ENCODE data around the gene EHD1.

Gene EHD1

DNA sequence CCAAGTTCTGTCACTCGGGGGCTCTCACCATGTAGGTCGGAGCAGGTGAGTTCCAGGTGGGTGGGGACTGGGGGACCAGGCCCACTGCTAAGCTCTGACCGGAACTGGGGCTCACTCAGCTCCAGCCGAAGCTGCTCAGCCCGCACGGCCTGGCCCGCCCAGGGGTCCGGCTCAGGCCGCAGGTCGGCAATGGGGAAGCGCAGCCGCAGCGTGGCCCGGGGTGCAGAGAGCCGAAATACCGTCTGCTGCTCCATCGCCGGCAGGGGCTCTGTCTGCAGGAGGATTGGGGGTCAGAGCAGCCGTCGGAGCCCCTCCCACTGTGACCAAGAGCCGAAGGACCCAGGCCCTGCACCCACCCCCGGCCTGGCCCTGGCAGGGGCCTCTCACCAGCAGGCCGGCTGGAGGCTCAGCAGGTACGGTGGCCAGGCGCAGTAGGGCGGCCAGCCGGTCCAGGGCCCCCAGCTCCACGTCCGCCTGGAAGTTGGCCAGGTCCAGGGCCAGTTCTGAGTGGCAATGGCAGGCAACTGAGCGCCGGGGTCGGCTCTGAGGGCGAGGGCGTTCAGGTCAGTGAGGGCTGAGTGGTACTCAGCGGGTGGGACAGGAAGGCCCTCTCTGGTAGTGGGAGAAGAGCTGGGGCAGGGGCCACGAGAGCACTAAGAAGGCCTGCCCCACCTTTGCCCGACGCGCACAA lies 31.4 kb upstream of the EHD1 start:
- no peak for DNase-seq

DNA sequence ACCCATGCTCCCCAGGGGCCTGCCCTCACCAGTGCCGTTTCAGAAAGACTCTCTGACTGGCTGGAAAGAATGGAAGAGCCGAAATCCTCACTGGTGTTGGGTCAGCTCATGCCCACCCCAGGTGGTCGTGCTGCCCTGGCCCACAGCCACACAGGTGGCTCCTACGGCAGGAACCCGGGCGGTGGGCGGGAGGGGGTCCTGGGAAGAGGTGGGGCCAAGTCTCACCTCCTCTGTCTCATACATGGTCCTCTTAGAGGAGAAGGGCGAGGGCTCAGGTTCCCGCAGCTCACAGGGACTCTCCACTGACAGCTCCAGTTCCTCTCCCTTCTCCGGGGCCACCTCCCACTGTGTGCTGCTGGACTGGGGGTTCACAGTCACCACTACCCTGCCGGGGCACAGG lies 30.3 kb upstream of the EHD1 start:
- no peak for DNase-seq

DNA sequence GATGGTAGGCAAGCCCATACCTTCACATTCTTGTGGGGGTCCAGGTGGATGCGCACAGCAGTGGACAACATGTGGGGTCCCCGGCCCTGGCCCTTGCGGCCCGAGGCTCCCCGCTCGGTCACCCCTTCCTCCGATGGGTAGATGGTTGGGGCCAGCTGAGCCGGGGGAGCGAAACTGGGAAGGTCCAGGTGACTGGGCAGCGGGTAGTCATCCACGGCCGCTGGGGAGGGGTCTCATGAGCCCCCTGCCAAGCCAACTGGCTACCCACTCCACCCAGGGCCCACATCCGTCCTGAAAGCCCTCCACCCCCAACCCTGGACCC lies 27.9 kb upstream of the EHD1 start:
- no peak for DNase-seq

DNA sequence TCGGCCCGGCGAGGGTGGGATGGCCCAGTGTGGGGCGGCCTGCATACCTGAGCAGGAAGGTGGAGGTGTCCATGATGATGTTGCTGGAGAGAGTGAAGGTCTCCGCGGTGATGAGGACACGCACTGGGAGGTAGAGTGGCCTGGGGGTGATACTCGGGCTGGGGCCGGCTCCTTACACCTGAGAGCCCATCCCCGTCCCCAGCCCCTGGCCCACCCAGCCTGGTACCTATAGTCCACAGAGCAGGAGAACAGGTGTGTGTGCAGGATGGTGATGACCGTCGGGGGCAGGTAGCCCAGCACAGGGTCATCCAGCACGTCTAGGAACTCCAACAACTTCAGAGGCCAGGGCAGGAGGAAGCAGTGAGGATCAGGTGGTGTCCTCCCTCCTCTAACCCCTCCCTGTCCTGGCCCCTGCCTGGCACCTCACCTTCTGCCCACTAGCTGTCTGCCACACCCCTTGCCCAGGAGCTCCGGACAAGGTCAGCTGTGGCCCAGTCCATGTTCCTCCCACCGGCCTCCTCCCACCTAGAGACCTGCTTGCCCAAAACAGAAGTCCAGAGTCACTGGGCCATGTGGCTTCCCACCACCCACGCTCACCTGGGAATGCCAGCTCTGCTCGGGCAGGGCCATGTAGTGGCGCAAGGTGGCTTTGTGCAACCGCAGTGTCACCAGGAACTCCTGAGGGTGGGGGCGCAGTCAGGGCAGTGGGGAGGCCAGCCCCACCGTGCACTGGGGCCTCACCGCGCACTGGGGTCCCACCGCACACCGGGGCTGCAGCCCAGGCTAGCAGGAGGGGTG lies 27.3 kb upstream of the EHD1 start:
- no peak for DNase-seq

DNA sequence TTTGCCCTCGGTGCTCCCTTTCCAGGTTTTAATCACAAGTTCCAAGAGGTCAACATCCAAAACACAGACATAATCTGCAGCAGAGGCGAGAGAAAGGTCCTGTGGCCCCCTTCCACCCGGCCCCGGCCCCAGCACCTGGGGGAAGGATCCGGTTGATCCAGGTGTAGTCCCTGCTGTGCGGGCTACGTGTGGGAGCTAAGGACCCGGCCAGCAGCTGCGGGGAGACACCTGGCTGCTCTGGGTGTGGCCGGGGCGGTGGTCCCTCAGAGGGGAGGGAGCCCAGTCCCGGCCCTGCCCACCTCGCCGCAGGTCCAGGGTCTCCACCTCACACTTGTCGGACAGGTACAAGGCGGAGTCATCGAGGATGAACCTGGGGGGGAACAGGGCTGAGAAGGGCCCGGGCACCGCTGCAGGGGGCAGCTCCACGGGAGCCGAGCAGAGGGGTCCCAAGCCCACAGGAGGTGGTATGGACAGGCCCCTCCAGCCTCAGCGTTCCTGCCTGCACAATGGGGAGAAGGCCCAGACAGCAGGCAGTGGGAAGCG lies 24.9 kb upstream of the EHD1 start:
- no peak for DNase-seq

DNA sequence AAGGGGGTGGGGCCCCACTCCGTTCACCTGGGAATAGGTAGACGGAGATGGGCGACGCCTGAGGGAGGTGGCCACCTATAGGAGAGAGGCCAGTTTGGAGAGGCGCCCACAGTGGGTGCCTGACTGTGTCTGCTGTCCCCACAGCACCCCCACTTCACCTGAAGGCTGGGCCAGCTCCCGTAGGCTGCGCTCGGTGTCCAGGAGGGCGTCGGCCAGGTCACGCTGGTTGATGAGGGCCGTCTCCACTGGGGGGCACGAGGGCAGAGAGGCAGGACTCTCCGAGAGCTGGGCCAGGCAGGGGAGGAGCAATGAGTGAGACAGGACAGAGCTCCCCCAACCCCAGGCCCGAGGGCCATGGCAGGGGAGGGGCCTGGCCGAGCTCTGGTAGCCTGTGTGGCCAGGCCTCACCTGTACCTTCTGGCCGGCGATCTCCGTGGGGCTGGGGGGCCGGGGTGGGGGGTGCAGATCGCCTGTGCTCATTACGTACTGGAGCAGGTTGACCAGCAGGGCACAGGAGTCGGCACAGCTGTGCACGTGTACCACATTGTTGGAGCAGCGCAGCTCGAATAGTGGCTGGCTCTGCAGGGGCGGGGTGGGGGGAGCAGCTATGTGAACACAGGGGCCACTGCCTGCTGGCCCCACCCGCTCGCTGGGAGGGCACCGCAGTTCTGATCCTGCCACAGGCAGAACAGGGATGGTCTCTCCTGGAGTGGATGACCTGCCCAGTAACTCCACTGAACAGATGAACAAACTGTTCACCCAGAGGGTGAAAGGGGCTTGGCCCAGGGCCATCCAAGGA lies 23.9 kb upstream of the EHD1 start:
- DNase-seq = no peak

DNA sequence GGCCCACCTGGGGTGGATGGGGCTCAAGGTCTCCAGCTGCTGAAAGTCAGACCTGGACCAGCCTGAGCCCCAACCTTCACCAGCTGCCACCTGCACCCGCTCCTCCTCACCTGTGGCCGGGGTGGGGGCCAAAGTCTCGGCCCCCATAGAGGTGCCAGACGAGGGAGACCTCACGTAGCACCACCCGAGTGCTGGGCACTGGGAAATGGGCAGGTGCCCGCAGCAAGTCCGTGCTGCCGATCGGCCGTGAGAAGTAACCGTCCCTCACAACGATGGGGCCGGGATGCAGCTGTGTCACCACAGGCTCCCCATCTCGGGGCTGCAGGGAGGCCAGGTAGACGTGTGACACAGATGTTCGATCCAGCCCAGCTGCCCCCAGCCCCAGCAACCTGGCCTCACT lies 22.4 kb upstream of the EHD1 start:
- DNase-seq = no peak

DNA sequence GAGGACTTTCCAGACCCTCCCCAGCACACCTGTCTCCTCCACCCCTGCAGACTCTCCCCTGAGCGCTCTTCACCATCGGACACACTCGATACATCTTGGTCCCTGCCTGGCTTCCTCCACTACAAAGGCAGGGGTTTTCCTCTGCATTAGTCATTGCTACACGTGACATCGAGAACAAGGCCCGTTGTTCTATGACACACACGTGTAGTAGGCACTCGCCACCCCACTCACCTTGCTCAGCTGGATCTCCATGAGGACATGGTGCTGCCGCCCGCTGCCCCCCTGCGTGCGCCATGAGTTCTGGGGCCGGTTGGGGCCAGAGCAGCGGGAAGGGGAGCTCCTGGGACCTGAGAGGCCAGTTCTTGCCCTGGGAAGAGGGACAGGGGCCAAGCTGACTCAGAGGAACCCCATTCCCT lies 21.9 kb upstream of the EHD1 start:
- no peak for DNase-seq

DNA sequence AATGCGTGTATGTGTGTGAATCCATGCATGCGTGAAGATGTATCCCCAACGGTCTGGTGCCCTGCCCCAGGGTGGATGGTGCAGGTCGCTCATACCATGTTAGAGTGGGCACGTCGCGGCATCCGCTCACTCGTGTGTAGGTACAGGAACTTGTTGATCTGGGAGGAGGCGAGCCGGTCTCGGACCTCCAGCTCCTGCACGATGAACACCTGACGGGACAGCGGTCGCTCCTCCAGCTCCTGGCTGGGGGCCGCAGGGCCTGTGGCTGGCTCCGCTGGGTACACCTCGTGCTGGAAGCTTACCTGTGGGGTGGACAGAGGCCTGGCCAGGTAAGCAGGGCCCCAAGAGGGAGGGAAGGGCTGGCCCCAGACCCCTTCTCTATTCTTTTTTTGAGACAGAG lies 20.1 kb upstream of the EHD1 start:
- DNase-seq = no peak

DNA sequence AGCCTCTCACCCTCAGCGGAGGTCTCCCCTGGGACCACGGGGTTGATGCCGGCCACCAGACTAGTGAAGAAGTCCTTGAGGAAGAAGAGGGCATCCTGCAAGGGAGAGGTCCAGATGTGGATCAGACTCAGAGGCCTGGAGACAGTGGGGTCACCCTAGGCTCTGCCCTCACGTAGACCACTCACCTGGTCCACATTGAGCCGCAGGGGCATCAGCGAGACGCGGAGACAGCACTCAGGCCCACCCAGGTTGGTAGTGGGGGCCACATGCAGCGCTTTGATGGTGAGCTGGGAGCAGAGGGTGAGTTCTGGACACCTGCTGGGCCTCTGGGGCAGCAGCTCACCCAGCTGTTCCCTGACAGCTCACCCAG lies 19.6 kb upstream of the EHD1 start:
- no peak for DNase-seq

DNA sequence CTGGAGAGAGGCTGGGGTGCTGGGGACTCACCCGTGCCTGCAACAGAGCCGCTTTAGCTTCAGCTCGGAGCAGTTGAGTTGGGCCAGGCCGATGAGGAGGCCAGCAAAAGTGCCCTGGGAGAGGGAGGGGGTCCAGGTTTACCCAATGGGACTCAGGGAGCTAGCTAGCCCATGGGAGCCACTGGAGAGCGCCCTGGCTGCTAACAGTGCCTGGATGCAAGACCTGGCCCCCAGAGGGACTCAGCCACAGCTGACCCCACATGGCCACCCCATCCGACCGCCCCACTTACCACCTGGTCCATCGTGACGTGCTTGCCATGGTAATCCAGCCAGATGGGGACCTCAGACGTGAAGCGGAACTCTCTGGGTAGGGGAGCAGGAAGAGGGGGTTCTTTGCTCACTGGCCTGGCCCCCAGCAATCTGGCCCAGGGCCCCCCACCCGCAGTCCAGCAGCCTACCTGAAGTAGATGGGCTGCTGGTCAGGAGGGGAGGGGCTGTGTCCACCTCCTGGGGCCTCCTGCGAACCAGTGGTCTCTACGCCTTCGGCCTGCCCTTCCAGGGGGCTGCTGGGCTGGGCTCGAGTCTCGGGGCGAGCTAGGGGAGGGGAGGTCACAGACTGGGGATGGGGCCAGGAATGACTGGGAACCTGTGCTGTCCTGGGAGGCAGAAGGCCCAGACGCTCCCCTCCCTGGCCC lies 19.1 kb upstream of the EHD1 start:
- no peak for DNase-seq

DNA sequence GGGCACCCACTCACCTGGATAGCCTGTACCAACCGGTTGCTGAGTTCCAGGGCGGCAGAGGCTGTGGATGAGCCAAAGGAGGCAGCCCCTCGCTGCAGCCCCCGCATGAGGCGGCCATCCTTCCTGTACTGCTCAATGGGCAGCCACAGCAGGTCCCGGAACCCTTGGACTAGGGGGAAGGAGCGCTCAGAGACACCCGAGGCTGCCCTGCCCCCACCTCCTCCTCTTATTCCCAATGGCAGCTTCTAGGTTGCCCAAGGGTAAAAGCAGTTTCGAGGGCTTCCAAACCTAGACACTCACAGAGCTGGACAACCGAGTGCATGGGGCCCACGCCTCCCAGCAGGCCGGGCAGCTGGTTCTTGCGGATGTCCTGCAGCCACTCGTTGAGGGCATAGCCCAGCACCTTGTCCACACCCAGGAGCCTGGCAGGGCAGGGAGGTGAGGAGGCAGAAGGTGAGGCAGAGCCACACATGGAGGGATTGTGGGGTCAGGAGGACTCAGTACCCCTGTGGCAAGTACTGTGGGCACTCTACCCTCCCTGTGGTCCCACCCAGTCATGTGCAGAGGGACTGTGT lies 18.1 kb upstream of the EHD1 start:
- DNase-seq = no peak

DNA sequence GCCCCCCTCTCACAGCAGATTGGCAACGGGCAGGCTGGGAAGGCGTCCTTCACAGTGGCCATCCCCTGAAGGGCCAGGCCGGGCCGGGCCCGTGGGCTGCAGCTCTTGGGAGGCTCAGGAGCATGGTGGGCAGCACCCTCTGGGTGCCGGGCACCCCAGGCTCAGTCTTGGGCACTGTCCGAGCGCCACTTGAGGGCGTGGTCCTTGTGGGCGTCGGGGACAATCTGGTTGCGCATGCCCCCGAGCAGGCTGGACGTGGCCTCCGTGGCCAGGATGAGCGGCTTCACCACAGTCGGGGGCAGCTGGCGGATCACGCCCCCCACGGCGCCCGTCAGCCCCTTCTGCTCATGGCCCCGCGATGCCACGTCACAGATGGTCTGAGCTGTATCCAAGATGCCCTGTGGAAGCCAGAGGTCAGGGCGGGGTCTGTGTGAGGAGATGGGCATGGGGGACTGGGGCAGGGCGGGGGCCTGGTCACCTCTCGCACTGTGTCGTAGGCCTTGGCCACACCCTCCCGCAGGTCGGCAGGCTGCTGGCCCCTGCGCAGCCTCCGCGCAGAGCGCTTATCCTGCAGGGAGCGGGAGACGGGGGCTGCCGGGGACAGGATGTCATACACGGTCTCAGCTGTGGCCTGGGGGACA lies 16.5 kb upstream of the EHD1 start:
- no peak for DNase-seq

DNA sequence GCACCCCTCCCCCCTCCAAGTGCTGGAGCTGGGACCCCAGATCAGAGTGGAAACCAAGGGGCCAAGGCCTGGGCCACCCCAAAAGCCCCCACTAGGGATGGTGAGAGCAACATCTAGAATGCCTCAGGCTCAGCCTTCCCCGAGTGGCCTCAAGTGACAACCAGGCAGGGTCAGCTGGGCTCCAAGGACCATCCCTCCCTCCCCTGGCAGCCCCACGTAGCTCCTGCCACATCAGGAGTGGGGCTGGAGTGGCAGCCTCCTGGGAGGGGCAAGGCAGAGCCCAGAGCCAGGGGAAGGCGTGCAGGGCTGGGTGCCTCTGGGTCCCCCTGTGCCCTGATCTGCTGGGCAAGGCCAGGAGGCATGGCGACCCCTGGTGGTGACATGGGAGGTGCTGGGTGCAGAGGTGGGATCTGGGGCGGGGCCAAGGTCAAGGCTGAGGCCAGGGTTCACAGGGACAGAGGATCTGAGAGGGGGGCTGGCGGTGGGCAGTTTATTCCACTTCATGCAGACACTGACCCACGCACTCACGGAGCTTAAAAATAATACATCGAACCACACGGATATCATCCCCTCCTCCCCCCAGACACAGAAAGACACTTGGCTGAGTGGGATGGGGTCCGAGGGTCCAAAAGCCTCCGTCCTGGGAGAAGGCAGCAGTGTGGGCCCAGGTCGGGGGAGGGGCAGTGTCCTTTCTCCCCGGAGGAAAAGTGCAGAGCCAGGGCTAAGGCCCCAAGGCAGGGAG lies 15.8 kb upstream of the EHD1 start:
- peak; percentile 61 to 92 for DNase-seq

DNA sequence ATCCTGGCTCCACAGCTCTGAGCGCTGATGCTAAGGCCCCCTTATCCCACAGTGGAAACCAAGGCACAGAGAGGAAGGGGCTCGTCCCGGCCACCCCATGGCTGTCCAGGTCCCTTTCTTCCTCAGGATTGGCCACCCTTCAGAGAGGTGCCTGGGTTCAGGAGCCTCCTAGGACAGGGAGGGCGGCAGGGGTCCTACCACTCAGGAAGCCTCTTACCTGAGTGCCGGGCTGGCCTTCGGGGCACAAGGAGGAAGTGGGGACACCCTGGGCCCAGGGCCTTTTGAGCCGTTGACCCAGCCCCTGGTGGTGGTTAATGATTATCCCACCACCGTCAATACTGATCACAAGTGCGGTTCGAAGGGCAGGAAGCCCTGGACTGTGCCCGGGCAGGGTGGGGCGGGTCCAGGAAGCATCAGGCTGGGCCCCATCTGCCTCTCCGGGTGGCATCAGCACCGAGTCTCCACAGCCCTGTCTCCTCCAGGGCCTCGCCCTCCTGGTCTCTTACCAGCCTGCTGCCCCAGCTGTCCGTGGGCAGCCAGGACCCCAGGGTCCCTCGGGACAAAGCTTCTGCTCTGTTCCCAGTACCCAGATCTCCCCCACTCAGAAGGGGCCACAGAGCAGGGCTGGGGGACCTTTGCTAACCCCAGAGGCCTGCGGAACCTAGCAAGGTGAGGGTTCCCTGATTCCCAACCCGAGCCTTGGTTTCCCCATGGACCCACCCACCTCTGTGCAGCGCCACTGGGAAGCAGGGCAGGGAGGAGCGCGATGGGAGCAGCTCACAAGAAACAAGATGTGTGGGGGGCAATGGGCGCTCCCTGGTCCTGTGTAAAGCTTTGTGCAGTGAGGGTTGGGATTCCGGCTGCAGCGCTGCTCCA lies 15.0 kb upstream of the EHD1 start:
- no peak for DNase-seq

DNA sequence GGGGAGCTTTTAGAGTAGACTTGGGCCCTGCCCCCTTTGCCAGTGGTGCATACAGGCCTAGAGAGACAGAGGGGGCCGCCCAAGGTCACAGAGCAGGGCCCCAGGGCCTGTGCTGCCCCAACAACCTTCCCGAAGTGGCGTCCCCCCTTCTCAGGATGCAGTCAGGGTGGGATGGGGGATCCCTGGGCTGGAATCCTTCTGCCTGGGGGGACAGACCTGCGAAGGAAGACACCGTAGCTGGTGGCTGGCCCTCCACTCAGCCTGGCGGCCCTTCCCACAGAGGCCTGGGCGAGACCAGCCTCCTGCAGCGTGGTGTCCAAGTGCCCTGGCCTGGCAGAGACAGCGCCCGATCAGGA lies 14.4 kb upstream of the EHD1 start:
- no peak for DNase-seq

DNA sequence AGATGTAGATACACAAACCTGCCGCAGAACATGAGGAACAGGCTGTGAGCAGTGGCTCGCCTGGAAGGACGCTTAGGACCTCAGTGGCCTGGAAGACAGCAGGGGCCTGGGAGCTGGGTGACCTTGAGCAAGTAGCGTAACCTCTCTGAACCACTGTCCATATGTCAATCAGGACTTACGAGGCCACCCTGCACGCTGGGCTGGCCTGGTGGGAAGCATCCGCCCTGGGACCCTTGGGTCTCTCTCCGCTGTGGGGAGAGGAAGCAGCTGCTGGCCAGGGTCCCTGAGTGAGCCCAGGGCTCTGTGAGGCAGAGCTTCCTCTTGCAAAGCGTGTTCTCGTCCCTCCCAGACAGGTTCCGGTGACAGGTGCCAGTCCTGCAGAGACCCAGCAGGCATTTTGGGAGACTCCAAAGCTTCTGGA lies 14.0 kb upstream of the EHD1 start:
- DNase-seq = no peak

DNA sequence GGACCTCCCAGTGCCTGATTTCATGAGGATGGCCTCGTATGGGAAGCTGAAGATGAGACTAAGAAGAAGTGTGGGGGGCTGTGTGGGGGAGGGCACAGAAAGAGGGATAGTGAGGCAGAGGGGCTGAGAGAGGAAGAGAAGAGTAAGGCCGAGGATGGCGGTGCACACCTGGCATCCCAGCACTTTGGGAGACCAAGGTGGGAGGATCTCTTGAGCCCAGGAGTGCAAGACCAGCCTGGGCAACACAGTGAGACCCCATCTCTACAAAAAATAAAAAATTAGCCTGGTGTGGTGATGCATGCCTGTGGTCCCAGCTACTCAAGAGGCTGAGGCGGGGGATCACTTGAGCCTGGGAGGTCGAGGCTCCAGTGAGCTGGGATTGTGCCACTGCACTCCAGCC lies 13.5 kb upstream of the EHD1 start:
- no peak for DNase-seq

DNA sequence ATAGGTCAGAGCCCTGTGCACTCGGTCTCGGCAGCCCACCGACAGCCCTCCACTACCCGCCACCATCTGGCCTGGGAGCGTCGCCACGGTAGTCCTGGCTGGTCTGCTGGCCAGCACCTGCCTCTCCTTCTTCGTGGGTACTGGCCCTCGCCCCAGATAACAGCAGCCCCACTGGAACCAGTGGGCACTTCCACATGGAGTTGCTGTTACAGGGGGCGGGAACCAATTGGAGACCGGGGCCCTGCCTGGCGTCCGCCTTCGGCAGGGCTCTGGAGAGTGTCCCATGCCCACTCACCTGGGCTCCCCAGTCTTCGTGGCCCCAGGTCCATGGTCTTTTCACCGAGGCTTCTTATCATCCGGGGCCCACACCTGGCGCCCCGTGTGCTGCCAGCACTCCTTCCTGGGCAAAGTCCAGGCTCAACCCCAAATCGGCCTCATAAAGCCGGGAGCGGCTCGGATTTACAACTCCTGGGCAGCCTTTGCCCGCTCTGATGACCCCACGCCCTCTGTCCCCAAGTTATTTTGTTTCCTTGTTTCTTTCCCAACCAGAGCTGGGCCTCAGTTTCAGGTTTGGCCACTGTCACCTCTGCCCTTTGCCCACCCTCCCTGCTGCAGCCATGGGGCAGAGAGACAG lies 12.9 kb upstream of the EHD1 start:
- no peak for DNase-seq

DNA sequence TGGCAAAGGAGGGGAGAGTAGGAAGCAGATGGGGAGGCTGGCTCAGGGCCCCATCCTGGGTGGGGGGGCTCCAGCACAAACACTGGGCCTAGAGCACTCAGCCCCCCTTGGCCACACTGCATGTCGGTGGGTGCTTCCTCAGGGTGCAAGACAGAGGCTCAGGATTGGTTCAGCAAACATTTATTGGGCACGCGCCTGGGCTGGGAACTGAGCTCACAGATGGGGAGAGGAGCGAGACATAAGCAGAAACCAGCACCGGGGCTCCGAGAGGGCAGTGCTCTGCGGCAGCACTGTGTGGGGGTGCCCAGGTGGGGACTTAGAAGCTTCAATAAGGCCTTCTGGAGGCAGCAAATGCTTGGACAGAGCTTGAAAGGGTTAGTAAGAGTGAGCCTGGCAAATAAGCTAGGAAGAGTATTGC lies 12.1 kb upstream of the EHD1 start:
- DNase-seq = no peak

Measured in inflammatory macrophage treated with lipopolysaccharide for 1 hour (primary cell).